ENCODE measurements around the gene MED12L.
"Not testable (repeated sequence)": the region's sequence is repeated elsewhere in the genome, so short reads cannot be mapped to it uniquely, and the experiment has no call there.

Gene MED12L

GRCh38 chr3:151392191-151392590 is 306.7 kb downstream of the MED12L start:
- not testable (repeated sequence) for DNase-seq

GRCh38 chr3:151393146-151393830 is 307.8 kb downstream of the MED12L start:
- DNase-seq, result no peak

- no peak for DNase-seq
These were observed 308.5 kb downstream of the MED12L start for GRCh38 chr3:151393941-151394340.

- no peak for DNase-seq
These were observed 309.1 kb downstream of the MED12L start for GRCh38 chr3:151394611-151395010.

GRCh38 chr3:151395806-151396205 is 310.3 kb downstream of the MED12L start:
- peak; percentile 2 for DNase-seq

- no peak for DNase-seq
These were observed 313.4 kb downstream of the MED12L start for GRCh38 chr3:151398895-151399294.

- no peak for DNase-seq
These were observed 314.9 kb downstream of the MED12L start for GRCh38 chr3:151400341-151400740.

GRCh38 chr3:151402349-151402748 is 316.9 kb downstream of the MED12L start:
- DNase-seq, result no peak

GRCh38 chr3:151403246-151403645 is 317.8 kb downstream of the MED12L start:
- DNase-seq, result no peak

GRCh38 chr3:151404316-151404715 is 318.9 kb downstream of the MED12L start:
- DNase-seq, result no peak

GRCh38 chr3:151407928-151408327 is 322.5 kb downstream of the MED12L start:
- DNase-seq, result no peak

- no peak for DNase-seq
These were observed 325.6 kb downstream of the MED12L start for GRCh38 chr3:151410891-151411559.

- no peak for DNase-seq
These were observed 327.5 kb downstream of the MED12L start for GRCh38 chr3:151412989-151413388.

GRCh38 chr3:151415289-151415688 is 329.8 kb downstream of the MED12L start:
- no peak for DNase-seq

- no peak for DNase-seq
These were observed 334.3 kb downstream of the MED12L start for GRCh38 chr3:151419806-151420205.

GRCh38 chr3:151421938-151422337 is 336.5 kb downstream of the MED12L start:
- no peak for DNase-seq

GRCh38 chr3:151423091-151423490 is 337.6 kb downstream of the MED12L start:
- no peak for DNase-seq

GRCh38 chr3:151425627-151426340 is 340.3 kb downstream of the MED12L start:
- DNase-seq, result no peak

- no peak for DNase-seq
These were observed 340.8 kb downstream of the MED12L start for GRCh38 chr3:151426341-151426657.

GRCh38 chr3:151428386-151428785 is 342.9 kb downstream of the MED12L start:
- DNase-seq, result no peak

- DNase-seq, result no peak
These were observed 345.5 kb downstream of the MED12L start for GRCh38 chr3:151430821-151431484.

- no peak for DNase-seq
These were observed 346.5 kb downstream of the MED12L start for GRCh38 chr3:151431940-151432339.

GRCh38 chr3:151432616-151433372 is 347.3 kb downstream of the MED12L start:
- DNase-seq, result no peak
